B cell (primary cell): ENCODE data around the gene MKRN2. TPM values are rescaled to one million over a fixed set of nuclear protein-coding genes. Genes with fewer than 3 reads are reported as not detected.

Experiments used
- ATAC-seq: fragments of 200-7000 bp; cut with Tn5 transposase; one replicate; pipeline ENCODE4 v1.10.0; 2021; ENCODE audit warnings: low read depth, mild to moderate bottlenecking, moderate number of reproducible peaks, moderate library complexity
- CTCF ChIA-PET: fragments of 350-600 bp; sonication (Branson Sonifier 250); formaldehyde crosslinking; loops from one replicate; lab custom pipeline; 2021; ENCODE audit warnings: antibody characterized with exemption, inconsistent platforms; lab: Charles Lee
- POLR2A ChIA-PET: fragments of 350-600 bp; sonication (Branson Sonifier 250); formaldehyde crosslinking; loops from one replicate; lab custom pipeline; 2021; ENCODE audit warnings: antibody characterized with exemption; lab: Charles Lee
- DNase-seq: peaks from one replicate; pipeline ENCODE4 v3.0.0; 2013
- H2AFZ ChIP-seq: 2 replicates; pipeline ENCODE4 v1.6.1; 2012; ENCODE audit warnings: mild to moderate bottlenecking, low read depth, low read length; ENCODE audit not compliant: insufficient read depth, poor library complexity, severe bottlenecking
- H3K27ac ChIP-seq, 2 donors: 1 replicate in 1 of 2; 2 replicates in 1 of 2; pipeline ENCODE4 v1.5.1; 2012 to 2013; ENCODE audit warnings: low read length in 2 of 2, mild to moderate bottlenecking in 2 of 2, moderate library complexity in 1 of 2
- H3K27me3 ChIP-seq, 4 experiments: fragments of 200-600 bp in 1 of 4; sonication (generic) in 1 of 4; replicated peaks in 1 of 4; 1 replicate in 2 of 4; 2 replicates in 2 of 4; pipeline versions ENCODE4 v1.6.1 to v1.7.0; 2013 to 2016; ENCODE audit warnings: low read length in 3 of 4, mild to moderate bottlenecking in 2 of 4, mixed read lengths in 1 of 4, moderate library complexity in 1 of 4; ENCODE audit not compliant: insufficient read depth in 4 of 4, control insufficient read depth in 3 of 4; ENCODE audit errors: control extremely low read depth in 1 of 4
- H3K36me3 ChIP-seq, 2 experiments: replicated peaks in 1 of 2; 1 replicate in 1 of 2; 2 replicates in 1 of 2; pipeline versions ENCODE4 v1.6.1 to v1.7.1; 2013; ENCODE audit warnings: low read length in 1 of 2; ENCODE audit not compliant: insufficient read depth in 2 of 2, control insufficient read depth in 1 of 2; ENCODE audit errors: control extremely low read depth in 1 of 2, extremely low read depth in 1 of 2
- H3K4me1 ChIP-seq, 2 donors: fragments of 200-600 bp in 1 of 2; sonication (generic) in 1 of 2; 1 replicate in 1 of 2; 2 replicates in 1 of 2; pipeline versions ENCODE4 v1.5.1 to v1.6.1; 2013 to 2017; ENCODE audit warnings: low read length in 2 of 2; ENCODE audit not compliant: control insufficient read depth in 2 of 2, insufficient read depth in 2 of 2
- H3K4me2 ChIP-seq: replicated peaks from 2 replicates; pipeline ENCODE3; 2012; ENCODE audit warnings: mild to moderate bottlenecking, low read depth, low read length; ENCODE audit not compliant: poor library complexity, severe bottlenecking
- H3K4me3 ChIP-seq, 5 experiments: fragments of 200-600 bp in 1 of 5; sonication (generic) in 1 of 5; 1 replicate in 3 of 5; 2 replicates in 2 of 5; pipeline versions ENCODE4 v1.5.1 to v1.7.0; 2011 to 2016; ENCODE audit warnings: low read length in 4 of 5, mild to moderate bottlenecking in 4 of 5, low read depth in 2 of 5, control low read depth in 1 of 5, moderate library complexity in 1 of 5; ENCODE audit not compliant: insufficient read depth in 1 of 5; ENCODE audit errors: control extremely low read depth in 1 of 5, extremely low read depth in 1 of 5
- H3K79me2 ChIP-seq: fragments of 200-600 bp; sonication (generic); one replicate; pipeline ENCODE4 v1.6.0; 2016; ENCODE audit warnings: low read length; ENCODE audit not compliant: control insufficient read depth, insufficient read depth
- H3K9ac ChIP-seq: fragments of 200-600 bp; sonication (generic); 2 replicates; pipeline ENCODE4 v1.6.1; 2017; ENCODE audit warnings: mild to moderate bottlenecking, low read length, moderate library complexity
- H3K9me3 ChIP-seq, 3 donors: one replicate each; pipeline versions ENCODE4 v1.6.1 to v1.7.1; 2013; ENCODE audit warnings: low read length in 2 of 3; ENCODE audit not compliant: control insufficient read depth in 2 of 3, insufficient read depth in 1 of 3; ENCODE audit errors: control extremely low read depth in 1 of 3
- H4K20me1 ChIP-seq: 2 replicates; pipeline ENCODE4 v1.6.0; 2012; ENCODE audit warnings: mild to moderate bottlenecking, low read length; ENCODE audit not compliant: insufficient read depth, control insufficient read depth, poor library complexity, severe bottlenecking
- H3K27ac Mint-ChIP-seq: one replicate; pipeline ENCODE4 v1.8.0; 2021; ENCODE audit warnings: mixed read lengths
- H3K27me3 Mint-ChIP-seq: one replicate; pipeline ENCODE4 v1.8.0; 2021; ENCODE audit warnings: mixed read lengths
- H3K4me1 Mint-ChIP-seq: one replicate; pipeline ENCODE4 v1.8.0; 2021; ENCODE audit warnings: mixed read lengths
- H3K4me3 Mint-ChIP-seq: one replicate; pipeline ENCODE4 v1.8.0; 2021; ENCODE audit warnings: mixed read lengths
- H3K9me3 Mint-ChIP-seq: one replicate; pipeline ENCODE4 v1.8.0; 2022; ENCODE audit warnings: mixed read lengths; ENCODE audit not compliant: insufficient read depth
- CTCF ChIP-seq: fragments of 200-600 bp; IDR thresholded peaks from one replicate; pipeline ENCODE4 v1.8.0; 2022; ENCODE audit warnings: antibody characterized with exemption, mild to moderate bottlenecking
- EZH2 ChIP-seq: IDR thresholded peaks from 2 replicates; pipeline ENCODE4 v1.6.1; 2012; ENCODE audit warnings: borderline replicate concordance, low read depth, mild to moderate bottlenecking, moderate library complexity, low read length; ENCODE audit not compliant: insufficient read depth, poor library complexity, severe bottlenecking
- WGBS: methylation state at CpG from one replicate; pipeline ENCODE4 v1.1.5; 2013; ENCODE audit warnings: missing lambda C conversion rate; ENCODE audit not compliant: insufficient coverage; 5-methylcytosine and 5-hydroxymethylcytosine counted together
- intact Hi-C: fragments of 100-400 bp; cut with micrococcal nuclease; formaldehyde crosslinking; loops from one replicate; pipeline ENCODE4 v1.10.0; 2022
- polyA plus RNA-seq: library from polyadenylated mRNA; depleted of rRNA; stranded (reverse); fragments of >200 nt; gene quantifications from 2 replicates; pipeline ENCODE4 v1.2.3, GENCODE V29; 2012
- total RNA-seq, 2 donors: library from RNA; stranded (reverse); fragments of 120-200 nt in 1 of 2; gene quantifications; 1 replicate in 1 of 2; 2 replicates in 1 of 2; pipeline versions ENCODE4 v1.2.3 to v1.2.4, GENCODE V29; 2013 to 2022

Gene MKRN2
- total and polyA plus RNA-seq, 2 donors (not counting 1 experiment from before 2014, with no cell fraction given): 21.5 to 25.9 TPM

GRCh38 chr3:12618426-12618825 lies 61.5 kb downstream of the MKRN2 start:
- Histone ChIP-seq H3K79me2 (peaks cover 98% of the 10 kb centered on the region), H3K4me1 (peaks cover 7 to 15% of the 10 kb centered on the region in 2 donors), H4K20me1 (peaks cover 79% of the 10 kb centered on the region), H3K27me3 (no peaks in the 10 kb centered on the region), H2AFZ (no peak overlapping the region), H3K9ac (no peak overlapping the region), H3K9me3 (no peaks in the 10 kb centered on the region), H3K36me3 (peaks cover 12 to 42% of the 10 kb centered on the region in 2 experiments), H3K4me2 (no peak overlapping the region), H3K27ac (no peak overlapping the region), H3K4me3 (no peak overlapping the region)
- TF ChIP-seq CTCF (no peak), EZH2 (no peak)
- Mint-ChIP-seq H3K4me3 (no peak overlapping the region), H3K9me3 (no peaks in the 10 kb centered on the region), H3K4me1 (peaks cover 34% of the 10 kb centered on the region), H3K27ac (no peak overlapping the region), H3K27me3 (no peaks in the 10 kb centered on the region)
- intact Hi-C loops: no loop called here
- no peak for ATAC-seq
- 100% methylated on average over 4 of the region's 6 CpGs for whole genome bisulfite sequencing
- POLR2A ChIA-PET: no interaction called here
- CTCF ChIA-PET: interaction anchor here (0.7 kb wide), 1 partner anchor 192 kb away, joined by 6 read pairs; no protein-coding TSS in a partner anchor
- DNase-seq: no peak

GRCh38 chr3:12620305-12620704 lies 63.4 kb downstream of the MKRN2 start:
- CTCF ChIA-PET: no interaction called here

More at GRCh38 chr3:12620305-12620704, 63.4 kb downstream of the MKRN2 start:
- Mint-ChIP-seq H3K27ac (no peak overlapping the region), H3K27me3 (no peaks in the 10 kb centered on the region), H3K4me3 (no peak overlapping the region), H3K4me1 (peaks cover 34% of the 10 kb centered on the region), H3K9me3 (no peaks in the 10 kb centered on the region)
- intact Hi-C loops: no loop called here
- Histone ChIP-seq H3K4me3 (no peak overlapping the region), H3K4me1 (peaks cover 7 to 14% of the 10 kb centered on the region in 2 donors), H3K9ac (no peak overlapping the region), H4K20me1 (peaks cover 78% of the 10 kb centered on the region), H3K27me3 (no peaks in the 10 kb centered on the region), H2AFZ (no peak overlapping the region), H3K36me3 (peaks cover 5 to 26% of the 10 kb centered on the region in 2 experiments), H3K27ac (no peak overlapping the region), H3K79me2 (peaks cover 97% of the 10 kb centered on the region), H3K9me3 (no peaks in the 10 kb centered on the region), H3K4me2 (no peak overlapping the region)
- ATAC-seq: no peak
- WGBS: 96% methylated on average over 5 of the region's 6 CpGs
- TF ChIP-seq EZH2 (no peak), CTCF (no peak)
- POLR2A ChIA-PET: no interaction called here
- DNase-seq: no peak
